Left ventricle myocardium inferior (tissue), 1 donor: ENCODE results near the gene ZNF280D. TPM values are rescaled to one million over a fixed set of nuclear protein-coding genes. Genes with fewer than 3 reads are reported as not detected.

Experiments
- DNase-seq: peaks from one replicate; pipeline ENCODE4 v3.0.0-alpha.2; 2020
- H3K27ac ChIP-seq: fragments of 200-600 bp; replicated peaks from 2 replicates; pipeline ENCODE4 v1.8.0; 2021
- H3K27me3 ChIP-seq: fragments of 200-600 bp; 2 replicates; pipeline ENCODE4 v1.8.0; 2021; ENCODE audit warnings: low read depth
- H3K36me3 ChIP-seq: fragments of 200-600 bp; 2 replicates; pipeline ENCODE4 v1.8.0; 2021
- H3K4me1 ChIP-seq: fragments of 200-600 bp; 2 replicates; pipeline ENCODE4 v1.8.0; 2021
- H3K4me3 ChIP-seq: fragments of 200-600 bp; 2 replicates; pipeline ENCODE4 v1.8.0; 2021; ENCODE audit warnings: mild to moderate bottlenecking, moderate library complexity
- H3K9me3 ChIP-seq: fragments of 200-600 bp; replicated peaks from 2 replicates; pipeline ENCODE4 v1.8.0; 2021
- CTCF ChIP-seq: fragments of 200-600 bp; IDR thresholded peaks from 2 replicates; pipeline ENCODE4 v1.8.0; 2021; ENCODE audit warnings: antibody characterized with exemption, mild to moderate bottlenecking, borderline replicate concordance
- intact Hi-C: fragments of 100-400 bp; cut with micrococcal nuclease; formaldehyde crosslinking; loops from one replicate; pipeline ENCODE4 v1.11.0; 2022
- total RNA-seq: library from RNA; stranded (reverse); fragmentation: NEBNext Ultra II Directional; extraction: Animal tissue kit (Norgen Biotek cat#: 25700); gene quantifications from one replicate; pipeline ENCODE4 v1.2.1, GENCODE V29; 2021
- donor health status: DM: no; HTN: yes; CAD: no; lungs with severe emphysema.

ZNF280D gene
- total RNA-seq, 1 donor from 2014 or later, result 22.0 TPM

DNA sequence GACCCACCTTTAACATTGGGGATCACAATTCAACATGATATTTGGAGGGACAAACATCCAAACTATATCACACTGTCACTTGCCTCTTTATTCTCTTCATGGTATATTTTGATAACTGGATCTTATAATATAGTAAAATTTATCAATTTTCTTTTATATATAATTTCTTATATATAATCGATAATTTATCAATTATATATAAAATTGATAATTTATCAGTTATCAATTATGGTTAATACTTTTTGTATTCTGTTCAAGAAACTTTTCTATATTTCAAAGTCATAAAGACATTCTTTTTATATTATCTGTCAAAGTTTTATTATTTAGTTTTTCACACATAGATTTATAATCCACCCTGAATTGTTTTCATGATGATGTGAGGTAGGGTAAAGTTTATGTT is 132.9 kb downstream of the ZNF280D start:
- no peak for TF ChIP-seq CTCF
- intact Hi-C loops, result no loop called here
- no peak overlapping the region for H3K27ac ChIP-seq
- no peaks in the 10 kb centered on the region for H3K4me1 ChIP-seq
- DNase-seq, result no peak
- H3K4me3 ChIP-seq, result no peak overlapping the region
- no peaks in the 10 kb centered on the region for H3K27me3 ChIP-seq
- H3K36me3 ChIP-seq, result no peaks in the 10 kb centered on the region
- H3K9me3 ChIP-seq, result peaks cover 36% of the 10 kb centered on the region

- no peak for TF ChIP-seq CTCF
- H3K36me3 ChIP-seq, result no peaks in the 10 kb centered on the region
- no peak overlapping the region for H3K4me3 ChIP-seq
- intact Hi-C loops, result no loop called here
- peaks cover 22% of the 10 kb centered on the region for H3K9me3 ChIP-seq
- no peak overlapping the region for H3K27ac ChIP-seq
- H3K4me1 ChIP-seq, result no peaks in the 10 kb centered on the region
- DNase-seq, result no peak
- no peaks in the 10 kb centered on the region for H3K27me3 ChIP-seq
These were observed 134.3 kb downstream of the ZNF280D start for GRCh38 chr15:56598991-56599390.

- H3K27ac ChIP-seq, result no peak overlapping the region
- no peaks in the 10 kb centered on the region for H3K27me3 ChIP-seq
- TF ChIP-seq CTCF, result no peak
- intact Hi-C loops, result no loop called here
- H3K9me3 ChIP-seq, result peaks cover 40% of the 10 kb centered on the region
- no peaks in the 10 kb centered on the region for H3K4me1 ChIP-seq
- no peak overlapping the region for H3K4me3 ChIP-seq
- no peak for DNase-seq
- H3K36me3 ChIP-seq, result no peaks in the 10 kb centered on the region
These were observed 145.6 kb downstream of the ZNF280D start for GRCh38 chr15:56587686-56588085.

DNA sequence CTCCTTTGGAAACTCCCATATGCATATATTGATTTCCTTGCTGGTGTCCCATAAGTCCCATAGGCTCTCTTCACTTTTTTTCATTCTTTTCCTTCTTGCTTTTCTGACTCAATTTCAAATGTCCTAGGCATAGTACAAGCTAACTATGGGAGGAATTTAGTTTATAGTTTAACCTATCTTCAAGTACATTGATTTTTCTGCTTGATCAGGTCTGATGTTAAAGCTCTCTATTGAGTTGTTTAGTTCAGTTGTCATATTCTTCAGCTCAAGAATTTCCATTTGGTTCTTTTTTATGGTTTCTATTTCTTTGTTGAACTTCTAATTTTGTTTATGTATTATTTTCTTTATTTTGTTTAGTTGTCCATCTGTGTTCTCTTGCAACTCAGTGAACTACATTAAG is 147.1 kb downstream of the ZNF280D start:
- H3K4me1 ChIP-seq, result no peaks in the 10 kb centered on the region
- no peaks in the 10 kb centered on the region for H3K36me3 ChIP-seq
- no peak overlapping the region for H3K27ac ChIP-seq
- H3K9me3 ChIP-seq, result peaks cover 40% of the 10 kb centered on the region
- intact Hi-C loops, result no loop called here
- TF ChIP-seq CTCF, result no peak
- H3K4me3 ChIP-seq, result no peak overlapping the region
- no peaks in the 10 kb centered on the region for H3K27me3 ChIP-seq
- no peak for DNase-seq

DNA sequence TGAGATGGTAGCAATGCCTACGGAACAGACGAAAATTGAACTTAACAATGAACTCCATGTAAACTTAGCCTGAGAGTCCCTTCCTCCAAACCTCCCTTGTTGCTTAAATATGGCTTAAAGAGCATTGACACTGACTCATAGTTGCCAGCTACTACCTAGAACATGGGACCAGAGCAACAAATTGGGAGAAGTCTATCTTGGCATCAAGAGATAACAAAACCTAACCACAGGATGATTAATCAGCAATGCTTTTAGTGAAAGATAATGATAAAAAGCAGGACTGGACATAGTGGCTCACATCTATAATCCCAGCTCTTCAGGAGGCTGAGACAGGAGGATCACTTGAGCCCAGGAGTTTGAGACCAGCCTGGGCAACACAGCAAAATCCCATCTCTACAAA is 150.5 kb downstream of the ZNF280D start:
- no peak overlapping the region for H3K27ac ChIP-seq
- intact Hi-C loops, result no loop called here
- no peak overlapping the region for H3K4me3 ChIP-seq
- no peak for TF ChIP-seq CTCF
- peaks cover 38% of the 10 kb centered on the region for H3K9me3 ChIP-seq
- no peak for DNase-seq
- H3K27me3 ChIP-seq, result no peaks in the 10 kb centered on the region
- no peaks in the 10 kb centered on the region for H3K36me3 ChIP-seq
- no peaks in the 10 kb centered on the region for H3K4me1 ChIP-seq

Other genes starting within 250 kb of the ZNF280D start
- gene TCF12, start 185.1 kb upstream of the ZNF280D start, total RNA-seq, result 52.1 TPM